Tibial nerve (tissue), 4 donors: ENCODE data around the gene ZNF71. TPM values are rescaled to one million over a fixed set of nuclear protein-coding genes. Genes with fewer than 3 reads are reported as not detected.

Source experiments
- DNase-seq, 2 donors: peaks; one replicate each; pipeline ENCODE4 v3.0.0-alpha.2; 2019; ENCODE audit warnings: low spot score in 2 of 2
- H3K27ac ChIP-seq, 4 donors: fragments of 200-600 bp; sonication (generic) in 3 of 4; one replicate each; pipeline ENCODE4 v1.5.1; 2017 to 2019; ENCODE audit warnings: mild to moderate bottlenecking in 1 of 4
- H3K27me3 ChIP-seq, 2 donors: fragments of 200-600 bp; sonication (generic) in 1 of 2; one replicate each; pipeline versions ENCODE4 v1.5.1 to v1.6.0; 2017 to 2019
- H3K36me3 ChIP-seq, 3 donors: fragments of 200-600 bp; sonication (generic); one replicate each; pipeline ENCODE4 v1.5.1; 2018 to 2019
- H3K4me1 ChIP-seq, 4 donors: fragments of 200-600 bp; sonication (generic) in 3 of 4; one replicate each; pipeline ENCODE4 v1.5.1; 2017 to 2019
- H3K4me3 ChIP-seq, 4 donors: fragments of 200-600 bp; sonication (generic) in 3 of 4; one replicate each; pipeline ENCODE4 v1.5.1; 2017 to 2019; ENCODE audit warnings: mild to moderate bottlenecking in 1 of 4, moderate library complexity in 1 of 4
- H3K9me3 ChIP-seq, 4 donors: fragments of 200-600 bp; sonication (generic) in 3 of 4; one replicate each; pipeline ENCODE4 v1.5.1; 2017 to 2019
- CTCF ChIP-seq, 5 experiments: fragments of 200-600 bp in 3 of 5; fragments of 450-650 bp in 2 of 5; sonication (generic) in 3 of 5; IDR thresholded peaks; one replicate each; pipeline ENCODE4 v1.5.1; 2016 to 2019; ENCODE audit warnings: antibody characterized with exemption in 5 of 5, mild to moderate bottlenecking in 3 of 5, moderate library complexity in 2 of 5
- EP300 ChIP-seq, 2 donors: sonication (generic); formaldehyde crosslinking; IDR thresholded peaks; one replicate each; pipeline ENCODE4 v1.6.1; 2017; ENCODE audit warnings: antibody characterized with exemption in 2 of 2, mild to moderate bottlenecking in 1 of 2
- POLR2A ChIP-seq, 2 donors: fragments of 450-650 bp; IDR thresholded peaks; one replicate each; pipeline ENCODE4 v1.6.1; 2017; ENCODE audit warnings: antibody characterized with exemption in 2 of 2, mild to moderate bottlenecking in 2 of 2, moderate library complexity in 2 of 2
- WGBS, 2 donors: methylation state at CpG; one replicate each; pipeline ENCODE4 v1.1.5; 2018; 5-methylcytosine and 5-hydroxymethylcytosine counted together
- total RNA-seq, 4 donors: library from RNA; depleted of rRNA; stranded (reverse); fragments of >200 nt; gene quantifications; one replicate each; pipeline ENCODE4 v1.1.0, GENCODE V29; 2016

Gene ZNF71
- total RNA-seq, 4 donors from 2014 or later: 9.0 to 13.2 (median 12.8) TPM

DNA sequence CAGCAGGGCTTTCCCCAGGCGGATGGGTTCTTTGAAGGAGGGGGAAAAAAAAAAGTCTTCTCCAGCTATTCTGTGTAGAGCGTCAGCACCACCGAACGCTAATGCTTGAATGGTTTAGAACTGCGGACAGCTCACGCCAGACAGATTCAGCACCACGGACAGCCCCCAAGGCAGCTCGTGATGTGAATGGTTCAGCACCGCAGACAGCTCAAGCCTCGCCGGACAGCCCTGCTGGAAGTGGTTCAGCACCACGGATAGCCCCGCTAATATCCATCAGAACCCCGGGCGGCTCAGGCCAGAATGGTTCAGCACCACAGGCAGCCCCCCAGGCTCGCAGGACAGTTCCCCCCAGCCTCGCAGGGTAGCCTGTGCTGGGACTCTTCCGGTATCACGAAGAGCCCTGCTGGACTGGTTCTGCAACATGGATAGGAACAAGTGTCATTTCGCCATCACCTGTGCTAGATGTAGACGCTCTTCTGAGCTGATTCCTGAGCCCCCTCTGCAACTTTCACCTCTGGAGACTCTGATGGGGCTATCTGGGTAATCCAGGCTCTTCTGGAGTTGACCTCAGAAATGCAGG, 43.0 kb downstream of the ZNF71 start:
- Histone ChIP-seq H3K4me1 (no peaks in the 10 kb centered on the region), H3K27ac (no peak overlapping the region), H3K27me3 (peaks cover 0 to 5% of the 10 kb centered on the region in 2 donors), H3K9me3 (peaks cover 0 to 88% (median 10%) of the 10 kb centered on the region in 4 donors), H3K36me3 (peaks cover 0 to 24% (median 0%) of the 10 kb centered on the region in 3 donors), H3K4me3 (no peak overlapping the region)
- TF ChIP-seq CTCF (IDR thresholded peaks at IDR 0.05) (no peak), EP300 (IDR thresholded peaks at IDR 0.05) (peak in 1 of 2 donors; percentile 26)
- peak in 1 of 2 donors; percentile 30 for DNase-seq
- WGBS, 2 donors: 10 to 16% methylated on average over 10 to 17 of the region's 21 CpGs

GRCh38 chr19:56639217-56639616, 44.1 kb downstream of the ZNF71 start:
- H3K9me3 ChIP-seq: peaks cover 0 to 87% (median 7%) of the 10 kb centered on the region in 4 donors
- no peak for TF ChIP-seq EP300 (IDR thresholded peaks at IDR 0.05)
- no peak for TF ChIP-seq POLR2A (IDR thresholded peaks at IDR 0.05)
- no peak for TF ChIP-seq CTCF (IDR thresholded peaks at IDR 0.05)
- H3K4me3 ChIP-seq: no peak overlapping the region
- WGBS, 2 donors: 34 to 41% methylated on average over 7 of the region's 7 CpGs
- H3K27me3 ChIP-seq: peaks cover 0 to 9% of the 10 kb centered on the region in 2 donors
- no peak overlapping the region for H3K27ac ChIP-seq
- no peak for DNase-seq
- H3K4me1 ChIP-seq: no peaks in the 10 kb centered on the region
- H3K36me3 ChIP-seq: peaks cover 0 to 13% (median 0%) of the 10 kb centered on the region in 3 donors

GRCh38 chr19:56642711-56643459, 47.8 kb downstream of the ZNF71 start, which contains the start of gene SMIM17:
SMIM17 (plus strand) TSS chr19:56643159; CDS start chr19:56645668, 2,509 bp downstream.
- H3K36me3 ChIP-seq: peaks cover 0 to 35% (median 0%) of the 10 kb centered on the region in 3 donors
- no peak within 1 kb of the TSS for H3K4me3 ChIP-seq
- H3K27me3 ChIP-seq: peaks cover 0 to 9% of the 10 kb centered on the region in 2 donors
- H3K4me1 ChIP-seq: no peaks in the 10 kb centered on the region
- no peak for TF ChIP-seq CTCF (IDR thresholded peaks at IDR 0.05)
- TF ChIP-seq EP300 (IDR thresholded peaks at IDR 0.05): no peak
- TF ChIP-seq POLR2A (IDR thresholded peaks at IDR 0.05): no peak
- WGBS, 2 donors: 10 to 14% methylated on average over 45 to 57 of the region's 60 CpGs
- H3K27ac ChIP-seq: no peak within 1 kb of the TSS
- H3K9me3 ChIP-seq: peaks cover 0 to 81% (median 0%) of the 10 kb centered on the region in 4 donors
- DNase-seq: no peak

DNA sequence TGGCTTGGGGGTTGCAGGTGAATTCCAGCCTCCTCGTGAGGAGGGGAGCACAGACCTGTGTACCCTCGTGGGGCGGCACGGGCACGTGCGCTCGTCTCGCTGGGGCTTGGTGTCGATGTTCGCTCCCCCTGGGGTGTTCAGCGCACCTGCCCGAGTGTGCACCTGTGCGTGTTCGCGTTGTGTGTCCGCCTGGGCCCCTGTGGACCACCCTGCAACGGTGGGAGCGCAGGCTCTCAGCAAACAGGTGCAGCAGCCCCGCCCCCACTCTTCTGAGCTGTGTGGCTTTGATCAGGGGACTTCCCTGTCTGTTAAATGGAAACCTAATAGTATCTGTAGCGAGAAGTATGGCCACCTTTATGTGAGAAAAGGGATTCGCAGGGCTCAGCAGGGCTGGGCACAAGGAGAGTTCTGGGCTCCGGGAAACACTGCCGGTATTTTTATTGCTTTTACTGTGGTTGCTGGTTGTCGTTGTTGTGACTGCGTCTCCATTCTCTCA, 48.4 kb downstream of the ZNF71 start:
- WGBS, 2 donors: 12% methylated on average over 21 to 24 of the region's 25 CpGs
- no peak for DNase-seq
- TF ChIP-seq POLR2A (IDR thresholded peaks at IDR 0.05) (no peak), CTCF (IDR thresholded peaks at IDR 0.05) (no peak), EP300 (IDR thresholded peaks at IDR 0.05) (no peak)

DNA sequence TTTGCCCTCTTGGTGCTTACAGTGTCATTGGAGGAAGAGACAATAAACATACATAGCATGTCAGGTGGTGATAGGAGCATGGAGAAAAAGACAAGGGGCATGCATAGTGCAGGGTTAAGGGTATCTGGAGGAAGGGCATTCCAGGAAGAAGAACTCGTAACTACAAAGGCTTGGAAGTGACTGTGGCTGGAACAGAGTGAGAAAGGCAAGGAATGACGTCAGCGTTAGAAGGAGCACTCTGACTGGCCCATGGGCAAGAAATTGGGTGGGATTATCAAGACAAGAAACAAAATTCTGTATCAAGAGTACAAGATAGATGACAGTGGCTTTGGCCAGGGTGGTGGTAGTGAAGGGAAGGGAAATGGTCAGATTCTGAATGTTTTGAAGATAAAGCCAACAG, 59.0 kb downstream of the ZNF71 start:
- H3K27ac ChIP-seq: no peak overlapping the region
- peaks cover 0 to 54% (median 11%) of the 10 kb centered on the region in 4 donors for H3K9me3 ChIP-seq
- no peak for DNase-seq
- no peak overlapping the region for H3K4me3 ChIP-seq
- no peak for TF ChIP-seq POLR2A (IDR thresholded peaks at IDR 0.05)
- TF ChIP-seq EP300 (IDR thresholded peaks at IDR 0.05): no peak
- no peak for TF ChIP-seq CTCF (IDR thresholded peaks at IDR 0.05)
- no peaks in the 10 kb centered on the region for H3K27me3 ChIP-seq
- 73 to 77% methylated on average over 3 of the region's 3 CpGs for WGBS, 2 donors
- H3K36me3 ChIP-seq: peaks cover 0 to 5% (median 0%) of the 10 kb centered on the region in 3 donors
- H3K4me1 ChIP-seq: no peaks in the 10 kb centered on the region

More for the DNA sequence above, 48.4 kb downstream of the ZNF71 start:
- peaks cover 0 to 9% of the 10 kb centered on the region in 2 donors for H3K27me3 ChIP-seq
- H3K4me1 ChIP-seq: no peaks in the 10 kb centered on the region
- H3K27ac ChIP-seq: no peak overlapping the region
- H3K4me3 ChIP-seq: no peak overlapping the region
- H3K36me3 ChIP-seq: peaks cover 0 to 41% (median 0%) of the 10 kb centered on the region in 3 donors
- peaks cover 0 to 79% (median 0%) of the 10 kb centered on the region in 4 donors for H3K9me3 ChIP-seq
